SK-N-SH treated with all-trans-retinoic acid at 6 μM for 48 hours (cell line): ENCODE results near the gene GNRHR.

ENCODE experiments used
- ATAC-seq: fragments of 200-7000 bp; cut with Tn5 transposase; 3 replicates; pipeline ENCODE4 v1.9.1; 2020; ENCODE audit warnings: mild to moderate bottlenecking, moderate library complexity
- ARNTL ChIP-seq: fragments of 450-650 bp; formaldehyde crosslinking; IDR thresholded peaks from 2 replicates; pipeline ENCODE4 v1.5.0; 2020; ENCODE audit warnings: low read depth, mild to moderate bottlenecking, moderate library complexity, borderline replicate concordance
- BACH2 ChIP-seq: fragments of 250-450 bp; sonication (Bioruptor Pico); IDR thresholded peaks from 2 replicates; pipeline ENCODE4 v1.9.0; 2021; ENCODE audit warnings: mild to moderate bottlenecking, borderline replicate concordance
- CREB5 ChIP-seq: fragments of 250-450 bp; sonication (Bioruptor Pico); IDR thresholded peaks from 2 replicates; pipeline ENCODE4 v1.5.1; 2020; ENCODE audit warnings: low read depth, mild to moderate bottlenecking, moderate library complexity
- CSDC2 ChIP-seq: fragments of 250-450 bp; sonication (Bioruptor Pico); IDR thresholded peaks from 2 replicates; pipeline ENCODE4 v1.5.0; 2020; ENCODE audit warnings: mild to moderate bottlenecking, moderate library complexity
- CSRNP3 ChIP-seq: fragments of 250-450 bp; sonication (Bioruptor Pico); IDR thresholded peaks from 2 replicates; pipeline ENCODE4 v1.5.1; 2021; ENCODE audit warnings: mild to moderate bottlenecking, moderate library complexity
- ESRRG ChIP-seq: fragments of 250-450 bp; sonication (Bioruptor Pico); IDR thresholded peaks from 2 replicates; pipeline ENCODE4 v1.6.1; 2021; ENCODE audit warnings: mild to moderate bottlenecking
- GLIS3 ChIP-seq: fragments of 250-450 bp; sonication (Bioruptor Pico); IDR thresholded peaks from 2 replicates; pipeline ENCODE4 v1.5.0; 2020; ENCODE audit warnings: mild to moderate bottlenecking, moderate library complexity
- ISL1 ChIP-seq: fragments of 250-450 bp; sonication (Bioruptor Pico); IDR thresholded peaks from 2 replicates; pipeline ENCODE4 v2.1.2; 2022; ENCODE audit warnings: mild to moderate bottlenecking, moderate library complexity
- OSR1 ChIP-seq: fragments of 250-450 bp; sonication (Bioruptor Pico); IDR thresholded peaks from 2 replicates; pipeline ENCODE4 v1.8.0; 2022; ENCODE audit warnings: moderate library complexity, mild to moderate bottlenecking, inconsistent platforms
- PATZ1 ChIP-seq: fragments of 250-450 bp; sonication (Bioruptor Pico); IDR thresholded peaks from 2 replicates; pipeline ENCODE4 v1.8.0; 2020; ENCODE audit warnings: mild to moderate bottlenecking, moderate library complexity, borderline replicate concordance
- POU6F1 ChIP-seq: fragments of 250-450 bp; sonication (Bioruptor Pico); IDR thresholded peaks from 2 replicates; pipeline ENCODE4 v1.8.0; 2021; ENCODE audit warnings: low read depth, mild to moderate bottlenecking, moderate library complexity, borderline replicate concordance
- PPARA ChIP-seq: fragments of 250-450 bp; sonication (Bioruptor Pico); IDR thresholded peaks from 2 replicates; pipeline ENCODE4 v1.5.0; 2020; ENCODE audit warnings: mild to moderate bottlenecking, borderline replicate concordance
- RARB ChIP-seq: fragments of 250-450 bp; sonication (Bioruptor Pico); IDR thresholded peaks from 2 replicates; pipeline ENCODE4 v1.8.0; 2021; ENCODE audit warnings: mild to moderate bottlenecking, moderate library complexity
- SNAI2 ChIP-seq: fragments of 250-450 bp; sonication (Bioruptor Pico); IDR thresholded peaks from 2 replicates; pipeline ENCODE4 v1.5.0; 2020; ENCODE audit warnings: mild to moderate bottlenecking, moderate library complexity
- TCF4 ChIP-seq: fragments of 250-450 bp; sonication (Bioruptor Pico); IDR thresholded peaks from 2 replicates; pipeline ENCODE4 v1.8.0; 2021; ENCODE audit warnings: mild to moderate bottlenecking, moderate library complexity, borderline replicate concordance
- TSHZ2 ChIP-seq: fragments of 250-450 bp; sonication (Bioruptor Pico); IDR thresholded peaks from 2 replicates; pipeline ENCODE4 v1.5.0; 2020; ENCODE audit warnings: mild to moderate bottlenecking, moderate library complexity
- ZFP30 ChIP-seq: fragments of 450-650 bp; formaldehyde crosslinking; IDR thresholded peaks from 2 replicates; pipeline ENCODE4 v1.5.0; 2022; ENCODE audit warnings: mild to moderate bottlenecking, moderate library complexity
- ZNF565 ChIP-seq: fragments of 450-650 bp; formaldehyde crosslinking; conservative IDR thresholded peaks from 2 replicates; pipeline ENCODE4 v1.5.0; 2020; ENCODE audit warnings: low read depth, mild to moderate bottlenecking, moderate library complexity
- ZNF70 ChIP-seq: fragments of 450-650 bp; formaldehyde crosslinking; IDR thresholded peaks from 2 replicates; pipeline ENCODE4 v1.5.0; 2020; ENCODE audit warnings: mild to moderate bottlenecking, moderate library complexity
- ZNF8 ChIP-seq: fragments of 450-650 bp; formaldehyde crosslinking; IDR thresholded peaks from 2 replicates; pipeline ENCODE4 v1.5.0; 2020; ENCODE audit warnings: mild to moderate bottlenecking, moderate library complexity

Gene GNRHR

GRCh38 chr4:67787311-67787710 lies 33.1 kb upstream of the GNRHR start (continued):
- TF ChIP-seq TSHZ2 (CRISPR knock-in tag) (no peak), OSR1 (no peak), BACH2 (no peak), ISL1 (CRISPR knock-in tag) (no peak), SNAI2 (CRISPR knock-in tag) (no peak), RARB (no peak), CREB5 (CRISPR knock-in tag) (no peak), ZFP30 (CRISPR knock-in tag) (no peak), ZNF565 (no peak)
- TF ChIP-seq, all 23 proteins: peak for 0

GRCh38 chr4:67785528-67785927 lies 31.3 kb upstream of the GNRHR start:
- ATAC-seq, result peak; percentile 47
- TF ChIP-seq TCF4 (CRISPR knock-in tag) (no peak), PATZ1 (CRISPR knock-in tag) (no peak), ESRRG (no peak), ZNF8 (no peak), CSRNP3 (CRISPR knock-in tag) (no peak), TSHZ2 (CRISPR knock-in tag) (no peak), SNAI2 (CRISPR knock-in tag) (no peak), BACH2 (no peak), ARNTL (CRISPR knock-in tag) (no peak), PPARA (CRISPR knock-in tag) (no peak), CSDC2 (no peak), ZNF70 (CRISPR knock-in tag) (no peak), CREB5 (CRISPR knock-in tag) (no peak), GLIS3 (CRISPR knock-in tag) (no peak), OSR1 (no peak), ISL1 (CRISPR knock-in tag) (no peak), POU6F1 (CRISPR knock-in tag) (no peak), ZNF565 (no peak)
